HG03432 (cell line): Measurements from ENCODE around the gene RHBDF2.
A peak's percentile ranks its signal among the peaks of the same experiment; 100 is the strongest.

ENCODE experiments used
- ATAC-seq: cut with Tn5 transposase; IDR thresholded peaks from one replicate; pipeline ENCODE4 v1.9.1; 2021; ENCODE audit warnings: mild to moderate bottlenecking, moderate library complexity; ENCODE audit not compliant: unreplicated experiment

RHBDF2 gene

GRCh38 chr17:76467366-76467765 is 33.9 kb downstream of the RHBDF2 start, which contains the start of gene AANAT:
TSS of gene AANAT (plus strand) at chr17:76467603. CDS start at chr17:76468747, 1,144 bp downstream.
- ATAC-seq = no peak

- no peak for ATAC-seq
Observed at GRCh38 chr17:76466775-76467130, 34.5 kb downstream of the RHBDF2 start.

GRCh38 chr17:76462556-76463290 is 38.5 kb downstream of the RHBDF2 start:
- ATAC-seq = no peak

- no peak for ATAC-seq
Observed at GRCh38 chr17:76461765-76462555, 39.3 kb downstream of the RHBDF2 start.

- no peak for ATAC-seq
Observed at GRCh38 chr17:76459674-76460073, 41.5 kb downstream of the RHBDF2 start.

GRCh38 chr17:76458580-76459490 is 42.4 kb downstream of the RHBDF2 start:
- no peak for ATAC-seq

GRCh38 chr17:76453431-76453743 is 47.8 kb downstream of the RHBDF2 start:
- no peak for ATAC-seq

GRCh38 chr17:76452660-76453430 is 48.4 kb downstream of the RHBDF2 start, which contains the start of gene UBE2O:
TSS of gene UBE2O (minus strand) at chr17:76453152. CDS start at chr17:76453141, 11 bp downstream.
- ATAC-seq = peak; percentile 88

- ATAC-seq = no peak
Observed at GRCh38 chr17:76452127-76452659, 49.0 kb downstream of the RHBDF2 start.

GRCh38 chr17:76451506-76451905 is 49.7 kb downstream of the RHBDF2 start:
- ATAC-seq = no peak

- ATAC-seq = no peak
Observed at GRCh38 chr17:76449126-76449525, 52.1 kb downstream of the RHBDF2 start.

GRCh38 chr17:76447931-76448652 is 53.1 kb downstream of the RHBDF2 start:
- no peak for ATAC-seq

GRCh38 chr17:76446449-76447231 is 54.6 kb downstream of the RHBDF2 start:
- ATAC-seq = no peak

GRCh38 chr17:76445697-76446448 is 55.4 kb downstream of the RHBDF2 start:
- no peak for ATAC-seq

- no peak for ATAC-seq
Observed at GRCh38 chr17:76444518-76445311, 56.5 kb downstream of the RHBDF2 start.

GRCh38 chr17:76442341-76443338 is 58.6 kb downstream of the RHBDF2 start:
- ATAC-seq = no peak
